GM12865 (cell line): ENCODE measurements around the gene SDK2.

Experiments
- DNase-seq: peaks from one replicate; pipeline ENCODE4 v3.0.0; 2010; ENCODE audit warnings: low read depth
- H3K4me3 ChIP-seq: 2 replicates; pipeline ENCODE4 v1.5.1; 2011; ENCODE audit warnings: mild to moderate bottlenecking, low read depth, low read length, control low read depth
- CTCF ChIP-seq: IDR thresholded peaks from 2 replicates; pipeline ENCODE4 v1.5.1; 2011; ENCODE audit warnings: low read length, control low read depth, low read depth, inconsistent platforms; ENCODE audit not compliant: insufficient read depth; ENCODE audit errors: missing control alignments

The SDK2 gene

GRCh38 chr17:73369111-73369521 lies 275.1 kb downstream of the SDK2 start:
- H3K4me3 ChIP-seq, result no peak overlapping the region
- no peak for DNase-seq
- TF ChIP-seq CTCF, result no peak

GRCh38 chr17:73368085-73368631 lies 276.1 kb downstream of the SDK2 start:
- no peak for DNase-seq
- no peak for TF ChIP-seq CTCF
- H3K4me3 ChIP-seq, result no peak overlapping the region

DNA sequence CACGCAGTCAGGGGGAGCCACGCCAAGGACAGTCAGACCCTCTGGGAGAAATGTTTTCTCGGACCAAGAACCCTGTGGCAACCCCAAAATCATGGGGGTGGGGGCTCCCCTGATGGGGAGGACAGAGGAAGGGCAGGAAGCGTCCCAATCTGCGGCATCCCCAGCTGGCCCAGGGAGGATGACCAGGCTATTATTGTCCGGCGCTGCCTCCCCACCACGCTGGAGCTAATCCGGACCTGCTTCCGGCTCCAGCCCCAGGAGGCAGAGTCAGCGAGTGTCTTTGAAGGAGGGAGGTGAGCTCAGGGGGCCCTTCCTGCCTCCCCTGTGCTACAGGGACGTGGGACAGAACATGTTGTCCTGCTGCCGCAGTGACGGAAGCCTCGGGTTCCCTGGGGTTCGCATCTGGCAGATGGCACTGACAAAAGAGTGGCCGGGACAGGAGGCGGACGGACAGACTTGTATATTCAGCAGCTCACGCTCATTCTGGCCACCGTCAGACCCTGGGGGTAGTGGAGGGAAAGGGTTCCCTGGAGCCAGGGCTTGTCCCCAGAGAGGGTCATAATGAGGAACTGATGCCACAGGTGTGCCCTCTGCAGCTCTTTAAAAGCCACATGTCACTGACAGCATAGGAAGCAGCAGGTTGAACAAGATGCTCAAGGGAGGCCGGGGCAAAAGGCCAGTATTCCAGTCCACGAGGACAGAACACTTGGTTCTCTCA lies 278.2 kb downstream of the SDK2 start:
- no peak for TF ChIP-seq CTCF
- peak; percentile 29 for DNase-seq

GRCh38 chr17:73365301-73365874 lies 278.9 kb downstream of the SDK2 start:
- no peak for TF ChIP-seq CTCF
- DNase-seq, result no peak
- H3K4me3 ChIP-seq, result no peak overlapping the region

More for the DNA sequence above, 278.2 kb downstream of the SDK2 start:
- no peak overlapping the region for H3K4me3 ChIP-seq

DNA sequence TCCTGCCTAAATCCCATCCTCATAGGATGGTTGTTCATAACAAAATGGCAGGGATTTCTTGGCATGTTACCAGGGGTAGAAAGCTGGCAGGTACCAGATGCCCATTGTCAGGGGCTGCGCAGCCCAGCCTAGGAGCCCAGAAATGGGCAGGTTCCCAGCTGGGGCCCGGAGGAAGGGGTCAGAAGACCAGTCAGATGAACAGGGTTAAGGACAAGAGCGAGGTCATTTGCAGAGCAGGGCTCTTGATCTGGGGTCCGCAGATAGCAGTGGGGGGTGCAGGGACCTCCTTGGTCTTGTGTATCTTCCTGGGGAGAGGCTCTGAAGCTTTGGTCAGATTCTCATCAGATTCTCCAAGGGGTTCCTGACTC lies 280.1 kb downstream of the SDK2 start:
- no peak for DNase-seq
- H3K4me3 ChIP-seq, result no peak overlapping the region
- TF ChIP-seq CTCF, result no peak

DNA sequence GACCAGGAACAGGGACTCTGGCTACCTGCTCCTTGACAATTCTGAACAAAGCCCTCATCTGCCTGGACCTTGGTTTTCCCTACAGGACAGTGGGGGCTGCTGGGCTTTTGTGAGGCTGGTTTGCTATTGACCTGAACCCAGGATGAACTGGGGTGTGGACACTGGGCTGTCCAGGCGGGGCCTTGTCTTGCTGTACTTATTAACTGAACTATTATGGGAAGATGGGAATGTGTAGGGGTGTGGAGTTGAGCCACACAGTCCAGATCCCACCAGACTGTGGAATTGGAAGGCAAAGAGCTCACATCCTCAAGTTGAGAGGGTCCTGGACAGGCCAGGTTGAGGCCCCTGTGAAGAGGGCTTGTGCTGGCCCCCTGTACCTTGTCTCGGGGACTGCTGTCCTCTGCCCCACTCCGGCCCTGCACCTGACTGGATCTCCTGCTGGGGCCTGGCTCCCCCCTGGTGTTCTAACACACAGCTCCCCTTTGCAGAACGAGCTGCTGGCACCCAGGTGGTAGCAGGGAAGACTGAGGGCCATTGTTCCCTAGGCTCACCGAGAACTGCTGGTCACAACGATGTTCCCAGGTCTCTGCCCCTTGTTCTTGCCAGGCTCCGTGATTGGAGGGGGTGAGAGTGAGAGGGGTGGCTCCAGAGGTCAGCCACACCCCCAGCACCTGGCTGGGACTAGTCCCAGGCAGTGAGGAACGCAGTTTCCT lies 280.6 kb downstream of the SDK2 start:
- no peak for DNase-seq
- H3K4me3 ChIP-seq, result no peak overlapping the region
- TF ChIP-seq CTCF, result no peak
